Measurements from ENCODE around the gene ULBP2.
A peak's percentile ranks its signal among the peaks of the same experiment; 100 is the strongest.
"Not testable (repeated sequence)": the region's sequence is repeated elsewhere in the genome, so short reads cannot be mapped to it uniquely, and the experiment has no call there.

Gene ULBP2

GRCh38 chr6:149953934-149954327 is 12.1 kb downstream of the ULBP2 start:
- not testable (repeated sequence) for DNase-seq

GRCh38 chr6:149954328-149954983 is 12.6 kb downstream of the ULBP2 start:
- DNase-seq = not testable (repeated sequence)

- DNase-seq = not testable (repeated sequence)
Measured at GRCh38 chr6:149954984-149955653, 13.3 kb downstream of the ULBP2 start.

GRCh38 chr6:149955654-149956317 is 14.0 kb downstream of the ULBP2 start:
- DNase-seq = not testable (repeated sequence)

GRCh38 chr6:149958124-149958523 is 16.3 kb downstream of the ULBP2 start:
- DNase-seq = not testable (repeated sequence)

- not testable (repeated sequence) for DNase-seq
Measured at GRCh38 chr6:149959806-149960205, 18.0 kb downstream of the ULBP2 start.

GRCh38 chr6:149960488-149960887 is 18.7 kb downstream of the ULBP2 start:
- DNase-seq = no peak

- no peak for DNase-seq
Measured at GRCh38 chr6:149961728-149962425, 20.1 kb downstream of the ULBP2 start.

GRCh38 chr6:149962461-149963211 is 20.8 kb downstream of the ULBP2 start:
- DNase-seq = no peak

GRCh38 chr6:149963212-149963461 is 21.3 kb downstream of the ULBP2 start:
- DNase-seq = peak; percentile 76

GRCh38 chr6:149963462-149964307 is 21.9 kb downstream of the ULBP2 start, which contains the start of gene ULBP1:
Gene ULBP1, plus strand, starts transcription at chr6:149963943. Its CDS starts 107 bp downstream, at chr6:149964050.
- DNase-seq = peak; percentile 4

GRCh38 chr6:149964308-149965193 is 22.7 kb downstream of the ULBP2 start:
- DNase-seq = peak; percentile 20

GRCh38 chr6:149965194-149966020 is 23.6 kb downstream of the ULBP2 start:
- no peak for DNase-seq

GRCh38 chr6:149966319-149966718 is 24.5 kb downstream of the ULBP2 start:
- DNase-seq = not testable (repeated sequence)

- no peak for DNase-seq
Measured at GRCh38 chr6:149967591-149967990, 25.8 kb downstream of the ULBP2 start.

- DNase-seq = not testable (repeated sequence)
Measured at GRCh38 chr6:149967999-149968398, 26.2 kb downstream of the ULBP2 start.

- not testable (repeated sequence) for DNase-seq
Measured at GRCh38 chr6:149968909-149969308, 27.1 kb downstream of the ULBP2 start.

GRCh38 chr6:149969635-149970034 is 27.8 kb downstream of the ULBP2 start:
- DNase-seq = no peak

- not testable (repeated sequence) for DNase-seq
Measured at GRCh38 chr6:149974394-149974793, 32.6 kb downstream of the ULBP2 start.

GRCh38 chr6:149974825-149975224 is 33.0 kb downstream of the ULBP2 start:
- DNase-seq = no peak
